GM18517 (cell line): Measurements from ENCODE around the gene BEST2.

Experiments used
- ATAC-seq: cut with Tn5 transposase; IDR thresholded peaks from one replicate; pipeline ENCODE4 v1.9.1; 2021; ENCODE audit warnings: mild to moderate bottlenecking, moderate library complexity; ENCODE audit not compliant: unreplicated experiment

Gene BEST2

DNA sequence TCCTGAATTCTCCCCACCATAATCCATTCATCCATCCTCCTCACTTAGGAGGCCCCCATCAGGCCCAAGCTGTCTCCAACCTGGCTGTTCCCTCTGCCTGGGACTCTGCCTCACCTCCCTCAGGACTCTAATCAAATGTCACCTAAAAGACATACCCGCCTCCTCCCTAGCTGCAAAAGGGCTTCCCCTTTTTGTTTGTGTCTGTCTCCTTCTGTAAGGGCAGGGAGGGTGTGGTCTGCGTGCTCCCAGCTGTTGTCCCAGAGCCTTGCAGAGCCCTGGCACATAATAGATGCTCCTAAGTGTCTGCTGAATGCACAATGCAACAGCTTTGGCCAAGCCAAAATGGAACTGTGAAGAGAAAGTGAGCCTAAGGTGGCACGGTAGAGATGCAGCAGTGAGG, 21.5 kb upstream of the BEST2 start:
- no peak for ATAC-seq

DNA sequence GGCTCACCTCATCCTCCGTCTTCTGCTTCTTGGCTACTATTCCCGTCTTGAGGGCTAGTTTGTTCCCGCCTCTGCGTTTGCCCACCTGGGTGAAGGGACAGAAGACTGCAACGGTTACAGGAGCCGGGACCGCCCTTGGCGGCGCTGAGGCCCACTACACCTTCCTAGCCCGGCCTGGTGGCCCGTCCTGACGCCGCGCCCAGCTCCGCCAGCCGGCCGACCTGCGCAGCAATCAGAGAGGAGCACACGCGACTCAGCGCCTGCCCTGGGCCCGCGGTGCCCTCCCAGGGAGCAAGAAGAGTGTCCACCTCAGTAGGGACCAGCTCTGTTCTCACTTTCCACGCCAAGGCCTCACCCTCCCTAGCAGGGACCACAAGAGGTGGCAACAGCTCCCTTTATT, 20.3 kb upstream of the BEST2 start:
- no peak for ATAC-seq

DNA sequence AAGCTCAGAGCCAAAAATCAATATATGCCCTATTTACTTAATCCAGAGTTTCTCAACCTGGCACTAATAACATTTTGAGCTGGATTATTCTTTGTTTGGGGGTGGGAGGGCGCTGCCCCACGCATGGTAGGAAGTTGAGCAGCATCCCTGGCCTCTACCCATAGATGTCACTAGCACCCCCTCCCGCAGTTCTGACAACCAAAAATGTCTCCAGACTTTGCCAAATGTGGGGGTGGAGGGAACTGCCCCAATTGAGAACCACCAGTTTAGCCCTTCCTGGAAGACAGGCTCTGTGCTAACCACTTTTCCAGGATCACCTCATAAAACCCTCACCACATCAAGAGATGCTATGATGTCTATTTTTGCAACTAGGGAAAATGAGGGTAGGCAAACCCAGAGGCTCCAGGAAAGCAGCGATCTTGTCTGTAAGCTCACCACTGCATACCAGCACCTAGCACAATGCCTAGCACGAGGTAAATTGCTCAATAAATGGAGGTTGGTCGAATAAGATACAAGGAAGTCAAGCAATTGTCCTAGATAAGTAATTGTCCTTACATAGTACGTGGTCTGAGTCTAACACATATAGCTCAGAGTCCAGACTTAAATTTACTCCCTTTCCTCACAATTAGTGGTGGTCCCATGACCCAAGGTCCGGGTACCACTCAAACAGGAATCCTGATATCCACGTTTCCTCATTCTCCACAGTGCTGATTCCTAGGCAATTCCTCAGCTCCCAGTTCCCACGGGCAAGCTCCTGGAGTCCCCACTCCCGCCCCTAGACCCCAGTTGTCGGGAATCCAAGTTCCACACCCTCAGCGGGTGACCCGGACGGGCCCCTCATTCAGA, 18.0 kb upstream of the BEST2 start:
- no peak for ATAC-seq

DNA sequence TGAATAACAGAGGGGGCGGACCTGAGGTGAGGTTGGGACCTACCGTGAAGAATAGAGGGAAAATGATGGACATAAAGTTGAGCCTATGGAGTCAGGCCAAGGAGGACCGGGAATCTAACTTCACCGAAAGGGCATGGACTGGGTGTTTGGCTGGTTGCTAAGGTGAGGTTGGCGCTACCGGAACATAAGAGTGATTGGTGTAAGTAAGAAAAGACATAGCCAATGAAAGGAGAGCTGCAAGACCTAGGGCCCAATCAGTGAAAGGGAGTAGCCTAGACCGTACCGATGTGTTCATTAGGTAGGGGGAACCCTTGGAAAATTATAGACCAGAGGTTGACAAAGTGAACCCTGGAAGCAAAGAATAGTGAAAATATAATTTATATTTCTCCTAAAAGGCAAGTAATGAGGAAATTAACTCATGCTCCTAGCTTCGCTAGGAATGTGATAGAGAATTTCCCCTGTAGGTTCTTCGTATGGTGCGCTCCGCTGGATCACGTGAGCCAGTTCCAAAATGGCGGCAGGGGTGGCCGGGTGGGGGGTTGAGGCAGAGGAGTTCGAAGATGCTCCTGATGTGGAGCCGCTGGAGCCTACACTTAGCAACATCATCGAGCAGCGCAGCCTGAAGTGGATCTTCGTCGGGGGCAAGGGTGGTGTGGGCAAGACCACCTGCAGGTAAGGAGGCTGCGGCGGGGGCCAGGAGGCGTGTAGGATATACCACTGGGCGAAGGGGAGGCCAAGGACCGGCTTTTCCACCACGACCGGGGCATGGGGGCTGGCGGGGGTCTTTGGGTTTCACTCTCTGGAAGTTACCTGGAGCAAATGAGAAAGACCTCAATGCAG, 14.4 kb upstream of the BEST2 start, which contains the start of gene GET3:
TSS of gene GET3 (plus strand) at position 503 of the 840 bp plus-strand sequence. CDS start at position 512, 9 bp downstream.
- ATAC-seq = peak; percentile 73

DNA sequence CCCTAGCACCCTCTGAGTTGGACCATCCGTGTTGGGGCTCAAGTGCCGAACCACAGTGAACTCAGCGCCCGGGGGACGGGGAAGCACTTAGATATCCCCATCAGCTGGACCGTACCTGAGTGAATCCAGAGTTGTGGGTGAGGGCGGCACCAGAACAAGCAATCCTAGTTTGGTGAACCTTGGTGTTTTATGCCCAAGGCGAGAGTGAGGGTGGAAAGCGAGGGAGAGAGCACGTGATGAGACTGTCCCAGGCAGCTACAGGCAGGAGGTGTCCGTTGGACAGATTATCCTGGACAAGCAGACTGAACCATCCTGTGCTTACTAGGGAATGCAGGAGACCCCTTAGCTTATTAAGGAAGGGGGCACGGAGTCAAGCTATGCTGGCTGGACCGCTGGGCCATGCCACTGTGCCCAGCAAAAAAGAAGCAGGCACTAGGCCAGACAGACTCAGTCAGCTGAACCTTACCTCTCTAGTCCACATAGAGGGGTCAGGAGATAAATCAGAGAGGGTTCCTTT, 13.7 kb upstream of the BEST2 start:
- ATAC-seq = no peak

DNA sequence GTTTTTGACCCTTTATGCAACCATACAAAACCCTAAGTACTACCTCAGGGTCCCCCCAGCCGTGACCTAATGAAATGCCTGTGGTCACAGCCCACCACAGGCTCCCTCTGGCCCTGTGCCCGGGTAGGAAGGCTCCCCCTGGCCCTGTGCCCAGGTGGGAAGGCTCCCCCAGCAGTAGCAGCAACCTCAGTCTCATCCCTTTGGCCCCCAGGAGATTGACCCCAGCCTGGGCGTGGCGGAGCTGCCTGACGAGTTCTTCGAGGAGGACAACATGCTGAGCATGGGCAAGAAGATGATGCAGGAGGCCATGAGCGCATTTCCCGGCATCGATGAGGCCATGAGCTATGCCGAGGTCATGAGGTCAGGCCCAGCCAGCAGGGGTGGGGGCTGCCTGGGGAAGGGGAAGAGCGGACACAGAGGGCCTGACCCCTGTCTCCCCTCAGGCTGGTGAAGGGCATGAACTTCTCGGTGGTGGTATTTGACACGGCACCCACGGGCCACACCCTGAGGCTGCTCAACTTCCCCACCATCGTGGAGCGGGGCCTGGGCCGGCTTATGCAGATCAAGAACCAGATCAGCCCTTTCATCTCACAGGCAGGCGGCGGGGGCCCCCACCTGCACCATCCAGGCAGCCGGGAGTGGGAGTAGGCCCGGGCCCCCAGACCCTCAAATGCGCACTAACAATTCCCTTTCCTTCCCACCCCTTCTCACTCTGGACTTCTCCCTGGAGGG, 6.3 kb upstream of the BEST2 start:
- no peak for ATAC-seq

DNA sequence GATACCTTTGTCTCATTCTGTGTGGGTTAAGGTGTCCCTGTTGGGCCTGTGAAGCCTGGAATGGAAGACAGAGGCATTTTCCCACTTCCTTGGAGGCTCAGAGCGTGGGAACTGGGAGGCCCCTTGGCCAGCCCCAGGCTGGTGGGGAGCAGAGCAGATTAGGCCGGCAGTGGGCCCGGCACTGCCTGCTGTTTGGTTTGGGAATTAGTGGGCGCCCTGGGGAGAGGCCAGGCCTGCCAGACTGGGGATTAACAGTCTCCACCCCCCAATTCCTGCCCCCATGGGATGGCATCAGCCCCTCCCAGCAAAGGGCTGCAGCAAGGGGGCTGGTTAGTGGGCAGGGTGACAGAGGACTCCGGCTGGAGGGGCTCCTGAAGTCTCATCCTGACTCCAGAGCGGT, 3.1 kb upstream of the BEST2 start:
- ATAC-seq = no peak

DNA sequence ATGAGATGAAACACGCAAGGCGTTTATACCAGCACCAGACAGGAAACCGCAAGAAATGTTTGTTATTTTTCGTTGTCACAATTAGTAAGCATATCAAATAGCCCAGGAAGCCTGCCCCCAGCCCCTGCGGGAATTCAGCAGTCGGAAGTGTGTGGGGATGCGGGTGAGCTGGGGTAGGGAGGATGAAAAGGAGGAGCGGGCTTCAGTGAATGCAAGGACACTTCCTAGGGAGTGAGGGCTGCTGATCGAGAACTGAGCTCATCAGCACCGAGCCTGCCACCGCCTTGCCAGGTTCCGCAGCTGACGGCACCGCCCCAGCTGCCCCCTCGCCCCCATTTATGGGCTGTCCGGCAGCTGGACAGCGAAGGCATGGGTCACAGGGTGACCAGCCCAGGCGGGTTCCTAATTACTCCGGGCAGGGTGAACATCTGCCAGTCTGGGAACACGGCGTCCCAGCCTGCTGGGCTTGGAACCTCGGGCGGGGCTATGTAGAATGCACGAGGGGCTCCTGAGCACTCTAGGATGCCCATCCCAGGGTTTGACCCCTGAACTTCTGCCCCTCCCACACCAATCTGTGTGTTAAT, 1.6 kb upstream of the BEST2 start:
- no peak for ATAC-seq

DNA sequence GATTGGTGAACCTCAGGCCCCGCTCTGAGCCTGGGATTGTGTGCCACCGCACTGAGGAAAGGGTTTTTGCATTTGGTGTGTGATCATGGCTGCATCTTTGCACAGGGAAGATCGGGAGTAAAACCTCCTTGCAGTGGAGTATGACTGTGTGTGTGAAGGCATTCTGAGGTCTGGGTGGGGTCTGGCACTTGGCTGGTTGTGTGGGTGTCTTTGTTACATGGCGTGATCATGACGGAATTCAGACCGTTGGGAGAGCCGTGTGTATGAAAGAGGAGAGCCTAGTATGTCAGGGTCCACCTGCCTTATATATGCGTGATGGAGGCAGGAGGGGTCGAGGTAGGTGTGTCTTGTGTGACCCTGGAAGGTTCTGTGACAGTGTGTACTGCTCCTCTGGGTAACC, 740 bp upstream of the BEST2 start:
- ATAC-seq = no peak

DNA sequence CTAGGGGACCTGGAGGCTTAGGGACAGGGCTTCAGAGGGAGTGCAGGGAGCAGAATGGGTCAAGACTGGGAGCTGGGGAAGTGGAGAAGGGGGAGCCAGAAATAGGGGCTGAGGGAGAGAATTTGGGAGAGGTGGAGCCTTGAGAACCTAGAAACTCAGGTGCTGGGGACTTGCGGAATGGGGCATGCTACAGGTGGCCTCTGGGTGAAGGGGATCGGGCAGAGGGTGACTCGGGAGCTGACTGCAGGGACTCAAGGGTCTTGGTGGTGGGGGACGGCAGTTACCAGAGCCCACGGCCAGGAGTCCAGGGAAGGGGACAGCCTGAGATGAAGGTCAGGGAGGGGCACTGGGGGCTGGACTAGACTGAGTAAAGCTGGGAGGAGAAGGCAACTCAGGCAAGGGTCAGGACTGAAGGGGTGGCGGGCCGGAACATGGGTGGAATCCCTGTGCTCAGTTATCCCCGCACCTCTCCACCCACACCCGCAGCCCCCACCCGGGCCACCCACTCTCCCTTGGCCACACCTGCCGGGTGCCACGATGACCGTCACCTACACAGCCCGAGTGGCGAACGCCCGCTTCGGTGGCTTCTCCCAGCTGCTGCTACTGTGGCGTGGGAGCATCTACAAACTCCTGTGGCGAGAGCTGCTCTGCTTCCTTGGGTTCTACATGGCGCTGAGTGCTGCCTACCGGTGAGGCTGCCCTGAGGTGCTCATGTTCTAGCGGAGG, 628 bp downstream of the BEST2 start:
- no peak for ATAC-seq

DNA sequence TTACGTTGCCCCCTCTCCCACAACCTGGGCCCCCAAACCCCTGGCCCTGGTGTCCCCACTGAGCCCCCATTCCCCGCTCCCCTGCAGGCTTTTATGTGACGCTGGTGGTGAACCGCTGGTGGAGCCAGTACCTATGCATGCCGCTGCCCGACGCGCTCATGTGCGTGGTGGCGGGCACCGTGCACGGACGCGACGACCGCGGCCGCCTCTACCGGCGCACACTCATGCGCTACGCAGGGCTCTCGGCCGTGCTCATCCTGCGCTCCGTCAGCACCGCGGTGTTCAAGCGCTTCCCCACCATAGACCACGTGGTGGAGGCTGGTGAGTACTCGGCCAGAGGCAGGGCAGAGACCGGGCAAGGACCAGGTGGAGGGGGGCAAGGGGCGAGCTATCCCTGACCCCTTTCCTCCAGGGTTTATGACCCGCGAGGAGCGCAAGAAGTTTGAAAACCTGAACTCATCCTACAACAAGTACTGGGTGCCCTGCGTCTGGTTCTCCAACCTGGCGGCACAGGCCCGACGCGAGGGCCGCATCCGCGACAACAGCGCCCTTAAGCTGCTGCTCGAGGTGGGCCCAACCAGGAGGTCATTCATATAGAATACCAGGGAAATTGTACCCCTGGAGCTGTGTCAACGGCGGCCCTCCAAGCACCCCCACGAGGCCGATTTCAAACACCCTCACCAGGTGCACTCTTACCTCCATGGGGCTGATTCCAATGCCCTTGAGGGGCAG, 3.0 kb downstream of the BEST2 start:
- ATAC-seq = no peak

DNA sequence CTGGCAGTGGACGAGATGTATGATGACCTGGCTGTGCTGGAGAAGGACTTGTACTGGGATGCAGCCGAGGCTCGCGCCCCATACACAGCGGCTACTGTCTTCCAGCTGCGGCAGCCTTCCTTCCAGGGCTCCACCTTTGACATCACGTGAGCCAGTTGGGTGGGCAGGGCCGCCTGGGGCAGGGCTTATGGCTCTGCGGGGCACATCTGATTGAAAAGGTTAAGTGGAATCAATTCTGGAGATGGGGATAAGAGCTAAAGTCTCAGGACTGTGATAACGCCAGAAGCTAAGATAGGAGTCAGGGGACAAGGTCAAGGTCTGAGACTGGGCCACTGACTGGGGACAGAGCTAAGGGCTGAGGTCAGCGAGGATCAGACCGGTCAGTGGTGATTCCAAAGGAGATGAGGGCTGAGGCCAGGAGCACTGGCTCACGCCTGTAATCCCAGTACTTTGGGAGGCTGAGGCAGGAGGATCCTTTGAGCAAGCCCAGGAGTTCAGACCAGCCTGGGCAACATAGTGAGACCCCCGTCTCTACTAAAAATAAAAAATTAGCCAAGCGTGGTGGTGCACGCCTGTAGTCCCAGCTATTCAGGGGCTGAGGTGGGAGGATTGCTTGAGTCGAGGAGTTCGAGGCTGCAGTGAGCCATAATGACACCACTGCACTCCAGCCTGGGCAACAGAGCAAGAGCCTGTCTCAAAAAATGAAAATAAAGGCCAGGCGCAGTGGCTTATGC, 4.7 kb downstream of the BEST2 start:
- no peak for ATAC-seq

DNA sequence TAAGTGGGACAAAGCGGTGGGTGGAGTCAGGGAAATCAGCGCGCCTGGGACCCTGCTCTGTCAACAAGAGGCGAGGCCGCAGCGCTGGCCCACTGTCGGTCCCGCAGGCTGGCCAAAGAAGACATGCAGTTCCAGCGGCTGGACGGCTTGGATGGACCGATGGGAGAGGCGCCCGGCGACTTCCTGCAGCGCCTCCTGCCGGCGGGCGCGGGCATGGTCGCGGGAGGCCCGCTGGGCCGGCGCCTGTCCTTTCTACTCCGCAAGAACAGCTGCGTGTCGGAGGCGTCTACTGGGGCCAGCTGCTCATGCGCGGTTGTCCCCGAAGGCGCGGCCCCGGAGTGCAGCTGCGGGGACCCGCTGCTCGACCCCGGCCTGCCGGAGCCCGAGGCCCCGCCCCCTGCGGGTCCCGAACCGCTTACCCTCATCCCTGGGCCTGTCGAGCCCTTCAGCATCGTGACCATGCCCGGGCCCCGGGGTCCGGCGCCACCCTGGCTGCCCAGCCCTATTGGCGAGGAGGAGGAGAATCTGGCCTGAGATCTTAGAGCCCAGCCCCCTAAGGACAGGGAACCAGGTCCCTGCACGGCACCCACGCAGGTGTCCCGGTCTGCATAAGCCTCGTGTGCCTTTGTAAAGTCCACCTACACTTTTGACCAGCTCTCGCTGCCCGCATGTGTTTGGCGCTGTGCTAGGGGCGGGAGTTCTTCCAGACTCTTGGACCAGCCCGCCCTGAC, 6.1 kb downstream of the BEST2 start:
- no peak for ATAC-seq

DNA sequence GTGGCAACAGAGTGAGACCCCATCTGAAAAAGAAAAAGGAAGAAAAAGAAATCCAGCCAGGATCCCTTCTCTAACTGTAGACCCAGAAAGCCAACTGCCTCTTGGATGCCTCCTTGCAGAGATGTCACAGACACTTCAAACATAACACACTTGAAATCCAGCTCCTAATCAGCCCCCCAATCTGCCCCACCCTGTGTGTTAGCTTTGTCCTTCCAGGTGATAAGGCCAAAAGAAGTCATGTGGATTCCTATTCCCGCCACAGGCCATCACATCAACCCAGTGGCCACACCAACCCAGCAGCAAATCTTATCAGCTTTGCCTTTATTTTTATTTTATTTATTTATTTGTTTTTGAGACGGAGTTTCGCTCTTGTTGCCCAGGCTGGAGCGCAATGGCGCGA, 8.1 kb downstream of the BEST2 start:
- ATAC-seq = no peak

DNA sequence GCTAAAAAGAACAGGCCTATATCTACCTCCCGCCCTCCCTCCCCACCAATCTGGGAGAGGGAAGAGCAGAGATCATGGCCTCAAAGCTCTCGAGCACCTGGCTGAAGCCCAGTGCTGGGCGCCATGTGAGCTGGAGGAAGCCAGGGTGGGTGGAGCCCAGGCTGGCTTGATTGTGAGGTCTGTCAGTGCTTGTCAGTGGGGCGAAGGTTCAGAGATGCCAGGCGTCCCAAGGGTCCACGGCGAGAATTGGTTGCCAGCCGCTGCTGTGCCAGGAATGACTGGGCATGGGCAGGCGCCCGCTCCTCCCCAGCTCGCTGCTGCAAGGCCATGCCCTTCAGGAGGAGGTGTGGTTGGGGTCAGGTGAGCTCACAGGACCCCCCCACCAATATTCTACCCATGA, 11.5 kb downstream of the BEST2 start:
- ATAC-seq = no peak

DNA sequence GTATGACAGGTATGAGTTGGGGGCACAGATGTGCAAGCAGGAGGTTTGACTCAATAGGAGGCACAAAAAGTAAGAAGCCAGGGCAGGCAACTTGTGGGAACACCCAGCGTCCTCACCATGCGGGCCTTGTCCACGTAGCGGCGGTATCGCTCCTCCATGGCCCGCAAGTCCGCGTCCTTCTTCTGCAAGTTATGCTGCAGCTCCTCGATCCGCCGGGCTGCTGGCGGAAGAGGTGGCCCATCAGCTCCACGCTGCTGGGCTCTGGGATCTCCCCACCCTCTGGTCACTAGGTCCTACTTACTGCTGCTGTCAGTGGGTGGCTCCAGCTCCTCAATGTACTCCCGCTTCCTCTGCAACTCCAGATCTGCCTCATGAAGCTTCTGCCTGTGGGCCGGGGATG, 13.1 kb downstream of the BEST2 start:
- ATAC-seq = no peak

DNA sequence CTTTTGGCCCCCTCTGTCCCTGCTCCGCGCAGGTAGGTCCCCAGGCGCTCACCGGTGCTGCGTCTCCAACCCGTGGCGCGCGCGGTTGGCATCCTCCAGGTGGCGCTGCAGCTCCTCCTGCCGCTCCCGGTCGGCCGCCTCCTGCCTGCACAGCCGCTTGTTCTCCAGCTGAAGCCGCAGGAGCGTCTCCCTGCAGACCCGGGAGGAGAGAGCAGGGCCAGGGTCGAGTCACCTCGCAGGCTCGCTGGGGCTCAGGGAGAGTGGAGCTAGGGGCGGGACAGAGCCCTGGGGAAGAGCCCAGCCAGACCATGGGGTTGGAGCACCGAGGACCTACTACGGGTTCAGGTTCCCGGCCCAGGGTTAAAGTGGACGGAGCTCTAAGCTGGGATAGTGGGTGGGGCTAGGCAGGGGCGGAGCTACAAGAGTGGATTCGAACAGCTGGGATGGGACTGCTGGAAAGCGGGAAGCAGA, 14.5 kb downstream of the BEST2 start:
- ATAC-seq = no peak

DNA sequence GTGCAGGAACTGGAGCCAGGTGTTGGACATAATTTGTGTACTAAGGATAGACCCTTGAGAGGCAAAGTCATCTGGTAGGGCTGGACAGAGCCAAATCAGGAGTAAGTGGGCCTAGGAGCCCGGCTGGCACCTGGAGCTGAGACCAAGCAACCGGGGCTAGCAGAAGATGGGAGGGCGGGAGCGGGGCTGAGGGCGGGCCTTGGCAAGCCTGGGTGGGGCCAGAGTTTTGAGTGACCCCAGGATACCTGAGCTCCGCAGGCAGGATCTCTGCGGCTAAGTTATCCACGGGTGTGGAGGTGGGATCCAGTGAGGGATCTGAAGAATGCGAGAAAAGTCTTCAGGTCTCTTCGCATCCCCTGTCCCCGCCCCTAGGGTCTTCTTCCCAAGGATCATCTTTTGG, 15.6 kb downstream of the BEST2 start:
- no peak for ATAC-seq
